ENCODE measurements around the gene TOP3A. TPM values are rescaled to one million over a fixed set of nuclear protein-coding genes. Genes with fewer than 3 reads are reported as not detected.

The TOP3A gene
- total RNA-seq, 1 donor from 2014 or later, result 52.8 TPM

DNA sequence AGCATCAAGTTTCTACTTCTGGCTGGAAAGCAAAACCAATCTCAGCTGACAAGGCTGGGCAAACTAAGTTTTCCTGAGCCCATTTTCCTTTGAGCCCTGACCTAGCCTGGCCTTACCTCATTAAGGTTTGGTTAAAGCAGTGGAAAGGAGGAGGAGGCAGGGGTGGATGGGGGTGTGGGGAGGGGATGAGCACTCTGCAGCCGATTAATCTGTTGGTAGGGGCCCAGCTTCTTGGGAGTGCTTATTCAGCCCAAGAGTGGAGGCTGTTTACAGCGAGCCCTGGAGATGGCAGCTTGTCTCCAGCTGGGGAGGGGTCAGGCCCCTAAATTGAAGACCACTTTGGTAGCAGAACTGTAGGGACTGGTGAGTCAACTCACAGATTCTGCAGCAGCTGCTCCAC lies 12.3 kb upstream of the TOP3A start:
- H3K27ac ChIP-seq, result no peak overlapping the region
- TF ChIP-seq, protein P1, sequence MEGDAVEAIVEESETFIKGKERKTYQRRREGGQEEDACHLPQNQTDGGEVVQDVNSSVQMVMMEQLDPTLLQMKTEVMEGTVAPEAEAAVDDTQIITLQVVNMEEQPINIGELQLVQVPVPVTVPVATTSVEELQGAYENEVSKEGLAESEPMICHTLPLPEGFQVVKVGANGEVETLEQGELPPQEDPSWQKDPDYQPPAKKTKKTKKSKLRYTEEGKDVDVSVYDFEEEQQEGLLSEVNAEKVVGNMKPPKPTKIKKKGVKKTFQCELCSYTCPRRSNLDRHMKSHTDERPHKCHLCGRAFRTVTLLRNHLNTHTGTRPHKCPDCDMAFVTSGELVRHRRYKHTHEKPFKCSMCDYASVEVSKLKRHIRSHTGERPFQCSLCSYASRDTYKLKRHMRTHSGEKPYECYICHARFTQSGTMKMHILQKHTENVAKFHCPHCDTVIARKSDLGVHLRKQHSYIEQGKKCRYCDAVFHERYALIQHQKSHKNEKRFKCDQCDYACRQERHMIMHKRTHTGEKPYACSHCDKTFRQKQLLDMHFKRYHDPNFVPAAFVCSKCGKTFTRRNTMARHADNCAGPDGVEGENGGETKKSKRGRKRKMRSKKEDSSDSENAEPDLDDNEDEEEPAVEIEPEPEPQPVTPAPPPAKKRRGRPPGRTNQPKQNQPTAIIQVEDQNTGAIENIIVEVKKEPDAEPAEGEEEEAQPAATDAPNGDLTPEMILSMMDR (IDR thresholded peaks at IDR 0.05), result no peak
- intact Hi-C loops (cut with DNase I), result no loop called here
- H3K4me3 ChIP-seq, result no peak overlapping the region
- no peaks in the 10 kb centered on the region for H3K27me3 ChIP-seq
- H3K9me3 ChIP-seq, result no peaks in the 10 kb centered on the region
- peaks cover 63 to 78% of the 10 kb centered on the region in 2 donors for H3K36me3 ChIP-seq
- H3K4me1 ChIP-seq, result no peaks in the 10 kb centered on the region
- DNase-seq (ENCODE audit: low spot score in 2 of 2), result no peak

GRCh38 chr17:18326572-18326971 lies 11.8 kb upstream of the TOP3A start:
- Histone ChIP-seq H3K9me3 (no peaks in the 10 kb centered on the region), H3K4me1 (no peaks in the 10 kb centered on the region), H3K27me3 (no peaks in the 10 kb centered on the region), H3K36me3 (peaks cover 62 to 79% of the 10 kb centered on the region in 2 donors), H3K4me3 (no peak overlapping the region), H3K27ac (no peak overlapping the region)
- TF ChIP-seq, protein P1 (IDR thresholded peaks at IDR 0.05), result no peak
- DNase-seq (ENCODE audit: low spot score in 2 of 2), result no peak
- intact Hi-C loops (cut with DNase I), result no loop called here

DNA sequence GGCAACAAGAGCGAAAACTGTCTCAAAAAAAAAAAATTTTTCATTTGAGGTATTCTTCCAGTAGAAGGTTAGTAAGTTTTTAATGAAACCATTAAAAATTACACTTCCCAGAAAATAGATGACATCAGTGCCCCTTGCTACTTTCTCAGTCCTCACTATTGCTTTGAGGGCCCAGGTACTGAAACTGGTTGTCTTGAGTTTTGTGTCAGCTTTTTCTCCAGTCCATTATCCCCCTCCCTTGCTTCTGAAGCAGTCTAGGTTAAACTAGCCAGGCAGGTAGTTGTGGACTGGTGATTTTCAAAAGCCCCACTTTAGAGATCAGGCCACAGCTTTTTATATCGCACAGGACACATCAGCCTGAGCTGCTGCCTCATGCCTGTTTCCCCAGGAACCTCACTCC lies 11.2 kb upstream of the TOP3A start:
- DNase-seq (ENCODE audit: low spot score in 2 of 2), result no peak

DNA sequence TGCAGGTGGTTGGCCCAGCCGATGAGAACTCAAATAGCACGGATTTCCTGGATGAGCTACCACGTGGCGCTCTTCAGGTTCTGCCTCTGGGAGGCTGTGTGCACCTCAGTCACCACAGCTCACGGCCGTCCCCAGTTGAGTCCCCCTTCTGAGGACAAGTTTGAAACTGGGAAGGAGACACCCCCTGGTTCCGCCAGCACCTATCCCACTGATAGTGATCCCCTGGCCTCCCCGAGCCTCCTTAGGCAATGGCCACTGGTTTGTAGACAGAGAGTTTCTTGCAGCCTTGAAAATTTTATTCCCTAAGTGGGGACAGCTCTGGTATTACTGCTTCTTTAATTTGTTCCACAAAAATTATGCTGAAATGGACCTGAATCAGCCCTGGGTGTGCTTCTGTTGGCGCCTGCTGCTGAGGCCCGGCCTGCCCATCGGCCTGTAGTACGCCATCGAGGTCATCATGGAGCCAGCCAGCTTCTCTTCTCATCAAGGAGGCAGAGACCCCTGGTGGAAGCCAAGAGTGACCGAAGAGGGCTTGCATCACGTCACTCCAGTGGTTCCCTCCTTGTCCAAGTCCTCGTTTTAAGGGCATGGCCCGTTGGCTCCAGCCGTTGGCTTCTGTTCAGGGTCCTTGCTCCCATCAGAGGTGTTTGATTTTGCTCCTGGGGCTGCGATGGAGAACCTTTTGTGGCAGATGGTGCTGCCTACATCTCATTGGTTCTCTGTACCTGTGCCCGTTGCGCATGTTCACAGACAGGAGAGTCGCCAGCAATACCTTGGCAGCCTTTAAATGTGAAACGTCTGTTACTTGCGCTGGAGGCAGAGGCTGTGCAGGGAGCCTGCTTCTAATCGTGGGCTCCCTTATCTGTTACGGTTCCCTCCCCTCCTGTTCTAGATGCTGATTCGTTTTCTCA lies 9.6 kb upstream of the TOP3A start:
- Histone ChIP-seq H3K9me3 (no peaks in the 10 kb centered on the region), H3K27me3 (no peaks in the 10 kb centered on the region), H3K36me3 (peaks cover 58 to 83% of the 10 kb centered on the region in 2 donors), H3K27ac (no peak overlapping the region), H3K4me3 (no peak overlapping the region), H3K4me1 (peaks cover 0 to 4% of the 10 kb centered on the region in 2 donors)
- no peak for DNase-seq (ENCODE audit: low spot score in 2 of 2)
- intact Hi-C loops (cut with DNase I), result loop anchor here (2.0 kb wide), 1 partner anchor 18 kb away; no protein-coding TSS in a partner anchor
- TF ChIP-seq, protein P1 (IDR thresholded peaks at IDR 0.05), result no peak

More for the DNA sequence above, 11.2 kb upstream of the TOP3A start:
- Histone ChIP-seq H3K36me3 (peaks cover 67 to 79% of the 10 kb centered on the region in 2 donors), H3K27ac (no peak overlapping the region), H3K9me3 (no peaks in the 10 kb centered on the region), H3K4me3 (no peak overlapping the region), H3K4me1 (no peaks in the 10 kb centered on the region), H3K27me3 (no peaks in the 10 kb centered on the region)
- intact Hi-C loops (cut with DNase I), result no loop called here
- TF ChIP-seq, protein P1 (IDR thresholded peaks at IDR 0.05), result no peak

DNA sequence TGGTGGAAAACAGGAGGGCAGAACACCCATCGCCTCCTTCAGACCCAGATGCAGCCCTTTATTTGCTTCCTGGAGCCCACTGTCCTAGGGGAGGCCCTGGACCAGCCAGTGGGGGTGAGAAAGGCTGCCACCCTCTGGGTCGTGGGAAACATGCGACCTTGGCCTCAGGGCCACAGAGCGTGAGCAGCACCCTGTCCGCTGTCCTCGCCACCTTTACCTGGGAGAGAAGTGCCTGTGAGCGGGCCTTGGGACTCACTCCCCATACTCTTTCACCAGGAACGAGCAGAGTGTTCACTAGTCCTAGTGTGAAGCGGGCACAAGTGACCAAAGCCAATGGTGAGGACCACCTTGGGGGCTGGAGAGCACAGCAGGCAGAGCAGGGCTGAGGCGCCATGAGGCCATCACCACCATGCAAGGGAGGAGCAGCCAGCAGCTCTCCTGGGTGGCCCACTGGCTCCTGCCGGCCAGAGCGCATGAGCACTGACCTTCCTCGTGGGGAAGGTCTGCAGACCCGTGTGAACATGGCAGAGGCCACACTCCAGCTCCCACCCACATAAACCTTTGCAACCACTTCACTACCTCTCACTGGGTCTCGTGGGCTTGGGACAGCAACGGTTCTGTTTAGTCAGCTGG lies 8.8 kb upstream of the TOP3A start:
- peaks cover 0 to 8% of the 10 kb centered on the region in 2 donors for H3K4me1 ChIP-seq
- no peaks in the 10 kb centered on the region for H3K9me3 ChIP-seq
- no peaks in the 10 kb centered on the region for H3K27me3 ChIP-seq
- TF ChIP-seq, protein P1 (IDR thresholded peaks at IDR 0.05), result no peak
- intact Hi-C loops (cut with DNase I), result loop anchor here (2.0 kb wide), 1 partner anchor 17 kb away; no protein-coding TSS in a partner anchor
- no peak overlapping the region for H3K4me3 ChIP-seq
- no peak for DNase-seq (ENCODE audit: low spot score in 2 of 2)
- H3K36me3 ChIP-seq, result peaks cover 57 to 83% of the 10 kb centered on the region in 2 donors
- no peak overlapping the region for H3K27ac ChIP-seq
